Right atrium auricular region (tissue), 2 donors: ENCODE measurements around the gene GLRX5. TPM values are rescaled to one million over a fixed set of nuclear protein-coding genes. Genes with fewer than 3 reads are reported as not detected.
"Not testable (repeated sequence)": the region's sequence is repeated elsewhere in the genome, so short reads cannot be mapped to it uniquely, and the experiment has no call there.

ENCODE experiments used
- DNase-seq: peaks from one replicate; pipeline ENCODE4 v3.0.0-alpha.2; 2019; ENCODE audit warnings: low spot score
- H3K27ac ChIP-seq, 2 donors: fragments of 200-600 bp; sonication (generic); 1 replicate in 1 of 2; 2 replicates in 1 of 2; pipeline ENCODE4 v1.5.1; 2016 to 2019
- H3K27me3 ChIP-seq, 2 donors: fragments of 200-600 bp; sonication (generic); one replicate each; pipeline versions ENCODE4 v1.5.1 to v1.6.0; 2017 to 2019
- H3K36me3 ChIP-seq: fragments of 200-600 bp; sonication (generic); one replicate; pipeline ENCODE4 v1.5.1; 2016
- H3K4me1 ChIP-seq, 2 donors: fragments of 200-600 bp; sonication (generic); one replicate each; pipeline versions ENCODE4 v1.5.1 to v1.6.0; 2017 to 2019
- H3K4me3 ChIP-seq, 2 donors: fragments of 200-600 bp; sonication (generic); 1 replicate in 1 of 2; 2 replicates in 1 of 2; pipeline ENCODE4 v1.5.1; 2017 to 2019; ENCODE audit warnings: mild to moderate bottlenecking in 1 of 2, moderate library complexity in 1 of 2
- H3K9me3 ChIP-seq, 2 donors: fragments of 200-600 bp; sonication (generic); one replicate each; pipeline ENCODE4 v1.5.1; 2019
- CTCF ChIP-seq, 2 donors: fragments of 200-600 bp; sonication (generic); IDR thresholded peaks; one replicate each; pipeline ENCODE4 v1.5.1; 2019; ENCODE audit warnings: antibody characterized with exemption in 2 of 2
- total RNA-seq, 2 donors: library from RNA; depleted of rRNA; stranded (reverse); fragments of >200 nt; gene quantifications; one replicate each; pipeline ENCODE4 v1.1.0, GENCODE V29; 2016

GLRX5 gene
- total RNA-seq, 2 donors from 2014 or later: 54.0 to 58.9 TPM

GRCh38 chr14:95507174-95507573 lies 27.7 kb upstream of the GLRX5 start:
- Histone ChIP-seq H3K4me1 (peaks cover 0 to 60% of the 10 kb centered on the region in 2 donors), H3K27ac (peak overlapping the region; percentile 63 to 82), H3K36me3 (no peaks in the 10 kb centered on the region), H3K4me3 (no peak overlapping the region), H3K27me3 (no peaks in the 10 kb centered on the region), H3K9me3 (no peaks in the 10 kb centered on the region)
- peak; percentile 89 for DNase-seq
- no peak for TF ChIP-seq CTCF (IDR thresholded peaks at IDR 0.05)

GRCh38 chr14:95507701-95508103 lies 27.1 kb upstream of the GLRX5 start:
- H3K27me3 ChIP-seq: no peaks in the 10 kb centered on the region
- no peak for TF ChIP-seq CTCF (IDR thresholded peaks at IDR 0.05)
- DNase-seq: no peak
- peaks cover 0 to 54% of the 10 kb centered on the region in 2 donors for H3K4me1 ChIP-seq
- H3K4me3 ChIP-seq: no peak overlapping the region
- no peaks in the 10 kb centered on the region for H3K9me3 ChIP-seq
- H3K27ac ChIP-seq: peak overlapping the region; percentile 63 to 82
- H3K36me3 ChIP-seq: no peaks in the 10 kb centered on the region

GRCh38 chr14:95508377-95508776 lies 26.5 kb upstream of the GLRX5 start:
- no peak for DNase-seq
- peak overlapping the region; percentile 63 to 82 for H3K27ac ChIP-seq
- no peaks in the 10 kb centered on the region for H3K36me3 ChIP-seq
- H3K4me3 ChIP-seq: no peak overlapping the region
- H3K4me1 ChIP-seq: peaks cover 0 to 53% of the 10 kb centered on the region in 2 donors
- H3K27me3 ChIP-seq: no peaks in the 10 kb centered on the region
- H3K9me3 ChIP-seq: no peaks in the 10 kb centered on the region
- no peak for TF ChIP-seq CTCF (IDR thresholded peaks at IDR 0.05)

GRCh38 chr14:95509495-95509894 lies 25.4 kb upstream of the GLRX5 start:
- no peaks in the 10 kb centered on the region for H3K36me3 ChIP-seq
- H3K4me1 ChIP-seq: peaks cover 0 to 55% of the 10 kb centered on the region in 2 donors
- TF ChIP-seq CTCF (IDR thresholded peaks at IDR 0.05): no peak
- no peak for DNase-seq
- no peak overlapping the region for H3K27ac ChIP-seq
- H3K27me3 ChIP-seq: no peaks in the 10 kb centered on the region
- no peaks in the 10 kb centered on the region for H3K9me3 ChIP-seq
- no peak overlapping the region for H3K4me3 ChIP-seq

GRCh38 chr14:95510344-95510743 lies 24.5 kb upstream of the GLRX5 start:
- not testable (repeated sequence) for H3K27me3 ChIP-seq, DNase-seq, H3K4me3 ChIP-seq, H3K27ac ChIP-seq, H3K9me3 ChIP-seq, H3K36me3 ChIP-seq
- peaks cover 0 to 55% of the 10 kb centered on the region in 2 donors for H3K4me1 ChIP-seq

- no peak overlapping the region for H3K27ac ChIP-seq
- no peaks in the 10 kb centered on the region for H3K27me3 ChIP-seq
- no peak for TF ChIP-seq CTCF (IDR thresholded peaks at IDR 0.05)
- no peaks in the 10 kb centered on the region for H3K9me3 ChIP-seq
- no peaks in the 10 kb centered on the region for H3K36me3 ChIP-seq
- DNase-seq: no peak
- no peak overlapping the region for H3K4me3 ChIP-seq
- H3K4me1 ChIP-seq: peaks cover 0 to 57% of the 10 kb centered on the region in 2 donors
Measured at GRCh38 chr14:95510804-95511203, 24.0 kb upstream of the GLRX5 start.
